ENCODE measurements around the gene LRRK1. TPM values are rescaled to one million over a fixed set of nuclear protein-coding genes. Genes with fewer than 3 reads are reported as not detected.

Gene LRRK1
- total RNA-seq, 1 donor from 2014 or later = 105 TPM

- H3K27me3 ChIP-seq = no peaks in the 10 kb centered on the region
- H3K4me3 ChIP-seq = no peak overlapping the region
- TF ChIP-seq, protein P1, sequence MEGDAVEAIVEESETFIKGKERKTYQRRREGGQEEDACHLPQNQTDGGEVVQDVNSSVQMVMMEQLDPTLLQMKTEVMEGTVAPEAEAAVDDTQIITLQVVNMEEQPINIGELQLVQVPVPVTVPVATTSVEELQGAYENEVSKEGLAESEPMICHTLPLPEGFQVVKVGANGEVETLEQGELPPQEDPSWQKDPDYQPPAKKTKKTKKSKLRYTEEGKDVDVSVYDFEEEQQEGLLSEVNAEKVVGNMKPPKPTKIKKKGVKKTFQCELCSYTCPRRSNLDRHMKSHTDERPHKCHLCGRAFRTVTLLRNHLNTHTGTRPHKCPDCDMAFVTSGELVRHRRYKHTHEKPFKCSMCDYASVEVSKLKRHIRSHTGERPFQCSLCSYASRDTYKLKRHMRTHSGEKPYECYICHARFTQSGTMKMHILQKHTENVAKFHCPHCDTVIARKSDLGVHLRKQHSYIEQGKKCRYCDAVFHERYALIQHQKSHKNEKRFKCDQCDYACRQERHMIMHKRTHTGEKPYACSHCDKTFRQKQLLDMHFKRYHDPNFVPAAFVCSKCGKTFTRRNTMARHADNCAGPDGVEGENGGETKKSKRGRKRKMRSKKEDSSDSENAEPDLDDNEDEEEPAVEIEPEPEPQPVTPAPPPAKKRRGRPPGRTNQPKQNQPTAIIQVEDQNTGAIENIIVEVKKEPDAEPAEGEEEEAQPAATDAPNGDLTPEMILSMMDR (IDR thresholded peaks at IDR 0.05) = no peak
- peak in 1 of 2 donors; percentile 40 for DNase-seq (ENCODE audit: low spot score in 2 of 2)
- H3K27ac ChIP-seq = no peak overlapping the region
- intact Hi-C loops (cut with DNase I) = loop anchor here (10.0 kb wide), 1 partner anchor 59 kb away; no protein-coding TSS in a partner anchor
- H3K4me1 ChIP-seq = no peaks in the 10 kb centered on the region
- H3K36me3 ChIP-seq = peaks cover 43 to 67% of the 10 kb centered on the region in 2 donors
- no peaks in the 10 kb centered on the region for H3K9me3 ChIP-seq
Observed at GRCh38 chr15:101055411-101055810, 136.3 kb downstream of the LRRK1 start.

- H3K9me3 ChIP-seq = no peaks in the 10 kb centered on the region
- peaks cover 38 to 64% of the 10 kb centered on the region in 2 donors for H3K36me3 ChIP-seq
- no peak overlapping the region for H3K4me3 ChIP-seq
- intact Hi-C loops (cut with DNase I) = loop anchor here (10.0 kb wide), 1 partner anchor 58 kb away; no protein-coding TSS in a partner anchor
- DNase-seq (ENCODE audit: low spot score in 2 of 2) = peak in 1 of 2 donors; percentile 60
- TF ChIP-seq, protein P1 (IDR thresholded peaks at IDR 0.05) = no peak
- no peaks in the 10 kb centered on the region for H3K4me1 ChIP-seq
- H3K27ac ChIP-seq = no peak overlapping the region
- H3K27me3 ChIP-seq = no peaks in the 10 kb centered on the region
Observed at GRCh38 chr15:101056366-101057334, 137.5 kb downstream of the LRRK1 start.

- TF ChIP-seq, protein P1 (IDR thresholded peaks at IDR 0.05) = no peak
- peaks cover 25 to 51% of the 10 kb centered on the region in 2 donors for H3K36me3 ChIP-seq
- peak in 1 of 2 donors; percentile 31 for DNase-seq (ENCODE audit: low spot score in 2 of 2)
- intact Hi-C loops (cut with DNase I) = loop anchor here (10.0 kb wide), 1 partner anchor 57 kb away; no protein-coding TSS in a partner anchor
- no peaks in the 10 kb centered on the region for H3K9me3 ChIP-seq
- no peaks in the 10 kb centered on the region for H3K27me3 ChIP-seq
- H3K4me1 ChIP-seq = no peaks in the 10 kb centered on the region
- H3K27ac ChIP-seq = no peak overlapping the region
- H3K4me3 ChIP-seq = no peak overlapping the region
Observed at GRCh38 chr15:101057841-101058407, 138.8 kb downstream of the LRRK1 start.

DNA sequence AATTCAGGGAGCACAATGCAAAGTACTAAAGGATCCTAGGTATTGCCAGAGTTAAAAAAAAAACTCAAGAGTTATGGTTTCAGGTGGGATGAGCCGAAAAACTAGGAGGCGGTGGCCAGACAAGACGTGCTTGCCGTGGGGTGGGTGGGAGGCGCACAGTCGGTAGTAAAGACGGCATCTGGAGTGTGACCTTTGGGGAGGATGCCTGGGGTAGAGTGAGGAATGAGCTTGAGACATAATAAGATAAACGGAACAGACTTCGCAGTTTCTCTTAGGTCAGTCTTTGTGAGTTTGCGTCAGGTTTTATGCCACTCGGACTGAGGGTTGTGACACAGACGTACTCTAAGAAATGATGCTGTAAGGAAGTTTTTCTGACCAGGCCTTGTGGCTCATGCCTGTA lies 139.6 kb downstream of the LRRK1 start:
- Histone ChIP-seq H3K27me3 (no peaks in the 10 kb centered on the region), H3K9me3 (no peaks in the 10 kb centered on the region), H3K4me1 (peaks cover 0 to under 1% of the 10 kb centered on the region in 2 donors), H3K36me3 (peaks cover 18 to 45% of the 10 kb centered on the region in 2 donors), H3K27ac (no peak overlapping the region), H3K4me3 (no peak overlapping the region)
- intact Hi-C loops (cut with DNase I) = loop anchor here (10.0 kb wide), 1 partner anchor 56 kb away; no protein-coding TSS in a partner anchor
- TF ChIP-seq, protein P1 (IDR thresholded peaks at IDR 0.05) = no peak
- peak in 1 of 2 donors; percentile 38 for DNase-seq (ENCODE audit: low spot score in 2 of 2)

GRCh38 chr15:101059381-101060341 lies 140.5 kb downstream of the LRRK1 start:
- Histone ChIP-seq H3K9me3 (no peaks in the 10 kb centered on the region), H3K4me3 (no peak overlapping the region), H3K4me1 (peaks cover 2 to 9% of the 10 kb centered on the region in 2 donors), H3K27ac (no peak overlapping the region), H3K27me3 (no peaks in the 10 kb centered on the region), H3K36me3 (peaks cover 11 to 38% of the 10 kb centered on the region in 2 donors)
- DNase-seq (ENCODE audit: low spot score in 2 of 2) = peak in 1 of 2 donors; percentile 35
- TF ChIP-seq, protein P1 (IDR thresholded peaks at IDR 0.05) = no peak
- intact Hi-C loops (cut with DNase I) = loop anchor here (10.0 kb wide), 1 partner anchor 55 kb away; no protein-coding TSS in a partner anchor
